ENCODE measurements around the gene MDFIC.
A peak's percentile ranks its signal among the peaks of the same experiment; 100 is the strongest.

Gene MDFIC

DNA sequence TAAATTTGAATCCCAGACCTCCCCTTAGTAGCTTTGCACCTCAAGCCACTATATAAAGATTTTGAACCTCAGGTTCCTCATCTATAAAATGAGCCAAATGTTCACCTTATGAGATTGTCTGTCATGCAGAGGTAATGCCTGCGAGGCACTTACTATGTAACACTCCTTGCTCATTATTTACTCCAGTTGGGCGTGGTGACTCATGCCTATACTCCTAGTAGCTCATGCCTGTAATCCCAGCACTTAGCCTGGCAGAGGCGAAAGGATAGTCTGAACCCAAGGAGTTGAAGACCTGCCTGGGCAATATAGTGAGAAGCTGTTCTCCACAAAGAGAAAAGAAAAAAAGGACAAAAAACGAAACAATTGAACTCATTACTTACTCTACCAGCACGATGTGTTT, 82.2 kb downstream of the MDFIC start:
- DNase-seq, result no peak

DNA sequence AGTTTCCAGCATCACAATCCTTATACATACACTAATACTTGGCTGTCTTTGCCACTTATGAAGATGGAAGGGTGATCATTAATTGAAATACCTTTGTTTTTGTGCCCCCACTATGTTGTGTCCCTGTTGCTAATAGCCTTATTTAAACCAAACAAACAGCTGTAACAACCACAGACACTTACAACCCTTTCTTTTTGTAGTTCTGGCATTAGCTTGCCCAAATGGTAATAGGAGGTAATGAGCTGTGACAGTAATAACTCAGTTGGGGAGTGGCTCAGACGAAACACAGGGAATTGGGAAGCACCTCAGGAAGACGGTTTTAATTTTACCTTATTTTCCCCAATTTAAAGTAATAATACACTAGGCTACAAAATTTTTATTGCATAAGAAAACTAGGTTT, 83.4 kb downstream of the MDFIC start:
- DNase-seq, result no peak

DNA sequence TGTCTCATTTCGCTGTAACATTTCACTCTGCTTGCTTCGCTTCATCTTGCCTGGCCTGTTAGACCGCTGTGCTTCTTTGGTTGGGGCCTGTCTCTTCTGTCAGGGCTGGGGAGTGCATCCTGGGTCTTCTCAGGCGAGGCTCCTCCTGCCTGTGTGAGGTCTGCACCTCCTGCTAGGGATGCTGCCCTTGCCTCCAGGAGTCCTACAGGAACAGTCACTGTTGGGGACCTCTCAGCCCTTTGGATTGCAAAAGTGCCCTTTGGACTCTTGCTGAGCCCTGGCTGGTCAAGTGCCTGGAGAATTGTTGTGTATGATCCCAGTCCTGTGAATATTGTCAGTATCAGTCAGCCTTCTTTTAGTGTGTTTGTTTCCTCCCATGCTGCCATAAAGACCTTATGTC, 84.1 kb downstream of the MDFIC start:
- DNase-seq, result no peak

DNA sequence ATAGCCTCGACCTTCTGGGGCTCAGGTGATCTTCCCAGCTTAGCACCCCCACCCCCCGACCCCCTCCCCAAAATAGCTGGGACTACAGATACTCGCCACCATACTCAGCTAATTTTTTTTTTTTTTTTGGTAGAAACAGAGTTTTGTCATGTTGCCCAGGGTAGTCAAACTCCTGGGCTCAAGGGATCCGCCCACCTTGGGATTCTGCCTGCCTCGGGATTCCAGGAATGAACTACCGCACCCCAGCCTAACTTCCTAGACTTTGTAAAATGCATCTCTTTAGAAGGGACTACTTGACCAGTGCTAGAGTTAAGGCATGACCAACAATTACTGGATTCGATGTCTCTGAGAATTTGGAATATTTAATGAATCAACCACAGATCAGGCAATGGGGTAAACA, 85.9 kb downstream of the MDFIC start:
- DNase-seq, result no peak

DNA sequence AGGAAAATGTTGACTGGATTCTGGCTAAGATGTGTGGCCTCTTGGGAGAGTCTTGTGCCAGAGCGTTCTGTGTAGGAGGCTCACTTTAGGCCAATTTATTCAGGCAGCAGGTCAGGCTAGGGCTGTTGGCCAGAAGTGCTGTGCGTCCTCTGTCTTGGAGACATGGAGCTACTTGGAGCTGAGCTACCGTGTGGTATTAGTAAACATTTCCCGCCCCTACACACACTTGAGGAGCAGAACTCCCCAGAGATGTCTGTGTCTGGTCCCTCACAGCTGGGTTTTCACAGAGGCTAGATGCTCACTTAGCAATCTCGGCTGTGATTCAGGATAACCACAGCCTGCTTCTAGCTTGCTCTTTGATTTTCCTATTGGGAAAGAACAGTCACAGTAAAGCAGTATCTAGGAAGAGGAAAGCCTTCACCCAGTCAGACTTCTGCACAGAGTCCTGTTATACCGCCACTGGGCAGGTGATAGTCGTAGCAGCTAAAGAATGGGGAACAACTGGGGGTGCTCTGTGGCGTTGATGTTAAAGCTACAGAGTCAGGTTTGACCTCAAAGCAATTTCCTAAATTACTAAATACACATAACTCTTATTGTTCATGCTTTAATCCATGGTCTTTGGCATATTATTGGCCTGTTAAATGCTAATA, 86.7 kb downstream of the MDFIC start:
- peak; percentile 14 for DNase-seq

DNA sequence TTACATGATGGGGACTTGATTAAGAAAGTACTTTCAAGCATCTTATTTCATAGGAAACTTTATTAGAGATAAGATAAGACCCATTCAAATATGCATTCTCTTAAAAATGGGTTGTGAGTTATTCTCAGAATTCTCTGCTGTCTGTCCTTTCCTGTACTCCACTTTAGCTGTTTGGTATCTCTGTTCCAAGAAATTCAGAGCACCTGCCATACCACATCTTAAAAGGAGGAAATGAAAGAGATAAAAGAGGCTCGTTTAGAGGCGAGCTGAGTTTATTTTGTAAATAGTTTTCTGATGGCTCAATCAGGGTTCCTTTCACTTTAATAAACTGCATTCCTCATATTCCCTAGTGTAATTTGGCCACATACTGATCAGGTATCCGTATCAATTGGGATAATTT, 87.2 kb downstream of the MDFIC start:
- no peak for DNase-seq

DNA sequence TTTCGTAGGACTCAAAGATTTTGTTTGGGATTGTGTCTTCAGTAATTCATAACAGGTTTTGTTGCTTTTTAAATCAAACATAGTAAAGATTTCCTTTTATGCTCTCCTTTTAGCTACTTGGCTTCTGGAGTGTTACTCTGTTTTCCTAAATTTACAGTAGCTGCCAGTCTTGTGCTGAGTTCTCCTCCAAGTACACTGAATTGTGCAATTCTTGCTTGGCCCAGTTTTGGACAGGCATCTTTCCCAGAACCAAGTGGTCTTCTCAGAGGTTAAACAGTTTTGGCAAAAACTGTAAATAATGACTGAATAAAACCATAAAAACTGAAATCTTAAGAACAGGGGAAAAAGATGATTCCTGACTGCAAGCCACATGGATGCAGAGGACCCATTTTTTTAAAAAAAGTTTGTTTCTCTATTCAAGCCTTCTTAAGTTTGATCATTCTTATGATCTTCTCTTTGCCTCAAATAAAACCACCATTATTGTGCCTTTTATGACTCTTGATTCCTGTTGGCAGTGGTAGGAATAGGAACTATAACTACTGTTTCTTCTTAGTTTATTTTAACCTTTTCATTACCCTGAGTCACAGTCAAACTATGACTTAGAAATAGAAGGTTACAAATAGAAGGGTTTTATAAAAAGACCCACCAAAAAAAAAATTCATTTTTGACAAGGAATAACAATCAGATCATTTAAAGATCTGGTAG, 88.0 kb downstream of the MDFIC start:
- DNase-seq, result no peak

DNA sequence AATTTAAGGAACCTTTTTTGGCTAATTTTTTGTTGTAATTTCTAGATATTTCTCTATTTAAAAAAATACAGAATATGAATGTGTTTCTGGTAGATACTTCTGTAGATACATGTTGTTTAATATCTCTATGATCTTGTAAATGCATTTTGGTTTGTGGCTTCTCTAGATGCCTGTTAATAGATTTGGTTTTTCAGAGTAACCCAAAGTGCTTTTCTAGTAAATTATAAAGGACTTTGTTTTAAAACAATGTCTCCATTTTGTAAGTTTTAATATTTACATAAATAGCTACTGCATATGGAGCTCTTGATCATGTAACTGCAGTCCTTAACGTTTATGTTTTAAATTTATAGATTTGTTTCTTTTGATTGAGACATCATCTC, 88.5 kb downstream of the MDFIC start:
- DNase-seq, result no peak

DNA sequence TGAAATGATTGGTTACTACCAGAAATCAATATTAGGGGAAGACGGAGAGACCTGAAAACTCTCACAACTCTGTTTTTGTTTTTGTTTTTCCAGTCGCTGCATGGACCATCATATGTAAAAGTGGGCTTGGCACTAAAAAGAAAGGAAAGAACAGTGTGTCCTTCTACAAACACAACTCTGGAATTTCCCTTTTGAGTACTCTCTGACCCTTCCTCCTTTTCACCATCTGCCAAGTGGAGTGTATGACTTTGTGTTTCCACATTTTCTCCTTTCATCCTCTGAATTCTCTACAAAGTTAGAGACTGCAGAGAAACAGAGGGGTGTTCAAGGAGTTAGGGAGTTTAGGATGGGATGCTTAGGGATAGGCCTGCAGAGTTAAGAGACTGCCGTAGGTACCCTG, 92.0 kb downstream of the MDFIC start:
- no peak for DNase-seq

DNA sequence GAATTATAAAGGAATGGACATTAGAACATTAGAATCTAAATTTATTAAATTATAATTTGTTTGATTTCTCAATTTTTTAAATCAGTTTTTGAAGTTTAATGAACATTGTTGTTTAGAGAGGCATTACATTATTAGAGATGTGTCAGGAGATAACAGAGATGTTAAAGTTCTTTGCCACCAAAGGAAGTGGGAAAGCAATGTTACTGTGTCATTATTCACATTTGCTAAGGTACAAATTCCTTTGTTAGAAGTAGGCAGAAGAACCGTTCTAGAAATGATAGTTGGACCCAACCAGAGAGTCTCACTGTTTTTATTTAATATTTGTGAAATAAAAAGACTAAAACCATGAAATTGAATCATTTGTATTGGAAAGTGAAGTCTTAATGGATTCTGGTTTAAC, 92.9 kb downstream of the MDFIC start:
- no peak for DNase-seq

DNA sequence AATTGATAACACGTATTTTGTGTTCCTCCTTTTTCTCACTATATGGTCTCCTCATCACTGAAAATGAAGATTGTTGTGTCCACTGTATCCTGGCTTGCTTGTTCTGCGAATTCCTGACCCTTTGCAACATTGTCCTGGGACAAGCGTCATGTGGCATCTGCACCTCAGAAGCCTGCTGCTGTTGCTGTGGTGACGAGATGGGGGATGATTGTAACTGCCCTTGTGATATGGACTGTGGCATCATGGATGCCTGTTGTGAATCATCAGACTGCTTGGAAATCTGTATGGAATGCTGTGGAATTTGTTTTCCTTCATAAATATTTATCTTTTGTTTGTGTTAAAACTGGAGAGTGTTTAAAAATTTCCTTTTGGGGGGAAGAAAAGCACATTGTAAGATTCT, 93.7 kb downstream of the MDFIC start:
- DNase-seq, result no peak

DNA sequence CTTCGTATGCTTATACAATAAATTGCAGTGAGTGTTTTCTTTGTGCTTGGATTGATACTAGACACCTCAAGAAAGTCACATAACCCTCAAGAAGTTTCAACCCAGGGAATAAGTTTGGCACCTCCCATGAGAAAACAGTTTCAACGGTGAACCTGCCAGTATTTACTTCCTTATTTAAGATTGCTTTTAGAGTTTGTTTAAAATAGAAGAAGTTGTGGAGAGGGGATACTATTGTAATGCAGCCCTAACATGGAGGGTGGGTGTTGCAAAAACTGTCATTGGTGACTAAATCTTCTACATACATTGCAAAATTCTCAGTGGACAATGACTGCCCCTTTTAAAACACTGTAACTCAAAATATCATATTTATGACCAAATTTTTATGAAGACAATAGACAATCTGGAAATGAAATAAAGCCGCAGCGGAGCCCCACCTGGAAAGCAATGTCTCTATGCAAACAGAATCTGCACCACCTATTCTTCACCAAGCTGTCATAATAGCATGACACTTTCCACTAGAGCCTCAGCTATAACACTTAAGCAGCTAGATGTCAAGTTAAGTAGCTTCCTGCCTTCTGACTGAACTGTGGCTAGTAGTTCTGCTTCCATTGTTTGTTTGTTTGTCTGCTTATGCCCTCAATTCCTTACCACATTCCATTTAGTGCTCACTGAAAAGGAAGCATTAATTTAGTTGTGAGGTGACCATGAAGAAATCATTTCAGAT, 98.2 kb downstream of the MDFIC start:
- no peak for DNase-seq

DNA sequence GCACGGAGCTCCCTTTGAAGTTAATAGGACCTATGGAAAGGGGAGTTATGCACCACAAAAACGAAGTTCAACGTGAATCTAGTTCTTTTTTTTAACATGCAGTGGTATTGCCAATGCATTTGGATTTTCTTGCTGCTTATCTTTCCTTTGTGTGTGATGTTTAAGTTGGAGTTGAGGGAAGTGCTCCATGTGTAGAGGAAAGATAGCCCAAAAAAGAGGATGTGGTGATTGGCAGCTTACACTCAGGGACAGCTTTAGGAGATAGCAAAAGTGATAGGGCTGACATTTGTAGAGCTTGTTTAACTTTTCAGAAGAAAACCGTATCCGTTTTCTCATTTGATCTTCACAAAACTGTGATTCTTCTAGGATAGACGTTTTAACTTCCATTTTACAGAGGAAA, 101.3 kb downstream of the MDFIC start:
- DNase-seq, result no peak

DNA sequence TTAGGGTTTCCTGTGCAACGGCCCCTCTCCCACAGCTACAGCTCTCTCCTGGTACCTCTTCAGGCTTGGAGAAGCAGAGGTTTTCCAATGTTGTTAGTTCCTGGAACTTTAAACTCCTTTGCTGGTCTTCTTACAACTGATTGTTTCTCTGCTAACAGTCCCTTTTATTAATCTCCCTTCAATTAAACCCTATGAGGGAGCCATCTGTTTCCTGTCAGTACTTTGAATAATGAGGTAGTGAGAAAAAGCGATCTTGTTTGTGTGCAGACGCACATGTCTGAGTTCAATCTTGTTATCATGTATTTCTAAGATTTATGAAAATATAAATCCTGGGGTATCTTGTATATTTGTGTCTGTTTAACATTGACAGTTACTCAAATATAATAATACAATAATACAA, 102.4 kb downstream of the MDFIC start:
- no peak for DNase-seq

DNA sequence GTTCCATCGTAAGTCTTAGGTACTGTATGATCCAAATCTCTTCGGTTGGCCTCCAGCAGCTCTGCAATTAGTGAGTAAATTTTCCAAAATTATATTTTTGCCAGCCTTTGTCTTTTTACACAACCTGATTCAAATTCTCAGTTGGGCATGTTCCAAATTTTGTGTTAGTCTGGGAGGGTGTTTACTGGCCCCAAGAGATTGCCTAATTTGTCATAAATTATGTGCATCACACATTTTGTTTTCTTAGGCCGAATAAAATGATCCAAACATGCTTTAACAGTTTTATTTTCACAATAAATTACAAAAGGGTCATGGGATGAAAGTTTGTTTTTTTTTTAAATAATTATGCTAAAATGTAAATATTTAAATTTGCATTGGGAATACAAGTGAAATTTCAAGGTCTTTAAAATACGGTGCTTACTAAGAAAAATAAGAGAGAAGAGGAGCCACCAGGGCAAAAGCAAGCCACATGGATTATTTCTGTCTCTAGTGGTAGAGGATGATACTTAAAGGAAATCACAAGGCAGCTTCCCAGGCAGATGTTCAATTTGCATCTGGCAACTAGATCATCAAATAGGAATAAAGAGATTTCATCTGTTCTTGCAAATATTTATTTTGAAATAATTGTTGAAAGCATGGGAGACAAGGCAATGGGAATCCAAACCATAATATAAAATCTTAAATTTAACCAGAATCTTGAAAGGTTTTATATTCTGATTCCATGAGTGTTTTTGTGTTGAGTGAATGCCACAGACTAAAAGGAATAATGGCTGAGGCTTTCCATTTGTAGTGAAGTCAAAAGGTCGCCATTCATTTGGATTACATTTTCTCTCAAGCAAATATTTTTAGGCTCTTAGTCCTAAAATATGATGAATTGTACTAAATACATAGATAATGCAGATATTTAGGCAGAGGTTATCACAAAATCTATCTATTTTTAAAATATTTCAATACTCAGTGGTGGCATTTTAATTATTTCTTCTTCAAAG, 111.1 kb downstream of the MDFIC start:
- DNase-seq, result no peak

DNA sequence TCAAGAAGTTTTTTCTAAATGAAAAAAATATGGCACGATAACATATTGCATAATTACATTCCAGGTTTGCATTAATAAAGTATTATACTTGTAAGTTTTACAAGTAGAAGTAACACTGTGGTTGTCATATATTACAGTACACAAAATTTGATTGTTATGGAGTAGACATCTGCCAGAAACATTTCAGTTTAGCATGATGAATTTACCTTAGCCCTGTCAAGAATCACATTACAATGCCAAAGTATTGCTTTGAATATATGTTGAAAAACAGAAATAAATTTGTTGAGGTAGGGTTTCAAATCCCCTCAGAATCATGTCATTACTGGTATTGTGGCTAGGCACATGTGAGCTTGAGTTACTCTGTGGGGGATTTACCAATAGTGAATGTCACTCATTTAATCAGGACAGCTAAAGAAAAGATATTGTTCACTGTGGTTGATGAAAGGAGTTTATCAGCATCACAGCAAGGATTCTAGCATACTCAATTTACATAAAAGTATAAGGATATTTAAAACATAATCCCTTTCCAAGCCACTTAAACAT, 112.1 kb downstream of the MDFIC start:
- no peak for DNase-seq

DNA sequence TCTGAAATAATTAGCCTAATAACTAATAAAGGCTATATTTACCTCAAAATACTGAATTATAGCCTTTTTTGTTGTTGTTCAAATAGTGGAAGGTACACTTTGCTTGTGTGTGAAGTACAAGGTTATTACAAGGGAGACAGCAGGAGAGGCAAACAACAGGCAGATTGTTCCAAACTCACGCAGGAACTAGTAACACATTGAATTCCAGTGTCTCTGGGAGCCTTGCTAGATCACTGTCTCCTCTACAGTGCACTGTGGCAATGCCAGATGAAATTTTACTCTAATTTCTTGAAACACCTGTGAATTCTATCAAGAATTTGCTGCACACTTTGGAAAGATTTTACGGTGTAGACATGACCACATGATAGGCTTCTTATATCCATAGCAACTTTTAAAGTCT, 112.6 kb downstream of the MDFIC start:
- DNase-seq, result no peak

DNA sequence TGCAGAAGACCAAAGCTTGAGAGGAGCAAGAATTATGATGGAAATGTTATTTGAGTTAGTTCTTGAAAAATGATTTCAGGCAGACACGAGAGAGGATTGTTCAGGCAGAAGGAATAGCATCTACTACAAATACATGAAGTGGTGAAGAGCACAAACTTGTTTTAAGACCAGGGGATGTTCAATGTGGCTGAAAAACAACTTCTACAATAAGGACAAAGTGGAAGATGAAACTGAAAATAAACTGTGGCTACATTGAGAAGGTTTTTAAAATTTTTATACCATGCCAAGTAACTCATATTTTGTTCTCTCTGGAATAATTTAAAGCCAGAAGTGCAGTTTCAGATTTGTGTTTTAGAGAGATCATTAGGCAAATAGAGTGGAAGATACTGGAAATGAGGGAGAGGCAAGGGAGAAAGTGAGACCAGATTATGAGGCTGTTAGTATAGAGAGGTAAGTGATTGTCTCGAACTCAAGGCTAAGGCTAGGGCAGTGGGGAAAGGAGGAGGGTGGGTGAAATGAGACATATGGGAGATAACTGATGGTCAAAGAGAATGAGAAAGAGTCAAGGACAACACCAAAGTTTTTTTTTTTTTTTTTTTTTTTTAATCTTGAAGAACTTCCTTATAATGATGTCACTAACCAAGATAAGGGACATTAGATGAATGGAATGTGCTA, 115.4 kb downstream of the MDFIC start:
- DNase-seq, result no peak

DNA sequence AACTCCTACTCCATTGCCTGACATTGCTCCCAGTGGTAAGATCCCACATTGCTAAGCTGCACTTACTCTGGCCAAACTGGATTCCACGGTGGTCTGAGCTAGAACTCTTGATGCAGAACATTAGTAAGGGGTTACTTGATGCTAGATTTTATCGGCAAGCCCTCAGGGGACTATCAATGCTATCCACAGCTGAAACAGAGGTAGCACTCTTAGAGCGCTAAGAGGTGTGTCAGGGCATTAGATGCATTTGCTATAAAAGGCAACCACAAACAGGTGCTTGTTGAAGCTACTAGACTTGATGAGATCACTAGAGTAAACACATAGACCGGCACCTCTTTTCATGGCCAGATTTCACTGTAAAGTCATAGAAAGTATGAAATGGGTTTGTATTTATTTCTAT, 116.3 kb downstream of the MDFIC start:
- DNase-seq, result no peak

DNA sequence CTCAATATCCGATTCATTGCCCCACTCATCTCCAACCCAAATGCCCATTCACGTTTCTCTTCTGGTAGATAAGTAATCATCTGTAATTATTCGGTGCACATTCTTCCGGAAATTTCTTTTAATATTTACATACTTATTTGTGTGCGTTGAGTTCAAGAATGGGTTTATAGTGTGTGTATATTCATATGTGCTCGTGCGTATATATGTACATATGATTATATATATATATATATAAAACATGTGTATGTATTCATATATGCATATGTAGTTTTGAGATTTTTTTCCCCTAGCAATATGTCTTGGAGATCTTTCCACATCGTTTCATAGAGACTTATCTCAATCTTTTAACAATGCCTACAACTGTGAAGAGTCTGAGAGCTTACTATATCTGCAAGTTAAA, 118.2 kb downstream of the MDFIC start:
- no peak for DNase-seq

DNA sequence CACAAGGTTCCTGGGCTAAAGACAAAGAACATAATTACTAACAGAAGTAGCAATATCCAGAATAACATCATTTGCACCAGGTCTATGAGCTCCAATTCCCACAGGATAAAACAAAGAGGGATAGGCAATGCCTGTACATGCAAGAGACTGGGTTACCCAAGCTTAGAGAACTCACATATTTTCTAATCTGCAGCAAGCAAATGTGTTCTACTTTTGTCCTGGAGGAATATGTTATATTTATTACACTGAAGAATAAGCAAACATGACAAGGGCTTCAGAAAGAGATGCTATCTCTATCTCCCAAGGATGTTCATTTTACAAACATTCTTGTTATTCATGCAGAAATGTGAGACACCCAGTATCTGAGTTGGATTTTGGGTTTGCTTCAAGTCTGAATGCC, 118.6 kb downstream of the MDFIC start:
- no peak for DNase-seq

DNA sequence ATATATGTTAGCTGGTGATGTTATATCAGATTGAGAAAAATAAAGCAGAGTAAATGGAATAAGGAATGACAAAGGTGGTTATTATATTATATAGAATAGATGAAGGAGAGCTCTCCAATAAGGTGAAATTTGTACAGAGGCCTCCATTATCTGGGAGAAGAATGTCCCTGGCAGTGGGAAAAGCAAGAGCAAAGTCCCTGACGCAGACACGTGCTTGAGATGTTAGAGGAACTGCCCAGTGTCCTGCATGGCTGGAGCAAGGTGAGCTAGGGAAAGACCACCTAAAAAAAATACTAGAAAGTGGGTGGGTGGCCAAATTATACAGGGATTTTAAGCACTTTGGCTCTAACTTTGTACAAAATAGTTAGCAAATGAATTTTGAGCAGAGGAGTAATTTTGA, 120.7 kb downstream of the MDFIC start:
- no peak for DNase-seq

All from CD4-positive, alpha-beta T cell treated with Interleukin-17A for 4 hours (primary cell).